ENCODE results near the gene CAGE1.

The CAGE1 gene

GRCh38 chr6:7292596-7293255 lies 96.8 kb downstream of the CAGE1 start:
- H3K27me3 ChIP-seq (ENCODE audit: control insufficient read depth, insufficient read depth, low read length): no peaks in the 10 kb centered on the region

DNA sequence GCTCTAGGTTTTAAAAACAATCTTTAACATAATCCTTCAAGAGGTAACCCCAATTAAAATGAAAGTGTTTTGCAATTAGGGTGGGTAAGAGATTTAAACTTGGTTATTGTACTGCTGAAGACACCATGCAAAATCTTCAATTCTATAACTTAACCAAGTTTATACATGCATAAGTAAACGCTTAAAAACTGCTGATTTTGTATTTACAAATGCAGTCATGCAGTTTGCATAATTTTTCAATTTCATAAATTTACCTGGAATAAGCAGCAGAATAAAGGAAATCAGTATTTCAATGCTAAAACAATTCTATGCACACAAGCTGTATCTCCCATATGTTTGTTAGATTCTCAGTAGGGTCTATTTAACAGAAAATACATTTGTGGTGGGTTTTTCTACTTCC lies 99.5 kb downstream of the CAGE1 start:
- no peak overlapping the region for H3K4me3 ChIP-seq (ENCODE audit: low read length)
- no peaks in the 10 kb centered on the region for H3K4me1 ChIP-seq (ENCODE audit: control insufficient read depth, insufficient read depth, low read length)
- H3K27me3 ChIP-seq (ENCODE audit: control insufficient read depth, insufficient read depth, low read length): no peaks in the 10 kb centered on the region
- DNase-seq (ENCODE audit: low read depth, low spot score): no peak
- no peak overlapping the region for H3K27ac ChIP-seq (ENCODE audit: low read length)
- peaks cover 7% of the 10 kb centered on the region; the same call in 1 of the 2 replicates for H3K36me3 ChIP-seq (ENCODE audit: control insufficient read depth, insufficient read depth, low read length)
- no CpG with 5 or more reads among the region's 1 CpG for WGBS (ENCODE audit: insufficient coverage, insufficient read length)
- H3K9me3 ChIP-seq (ENCODE audit: control insufficient read depth, insufficient read depth, low read length): no peaks in the 10 kb centered on the region

More at GRCh38 chr6:7292596-7293255, 96.8 kb downstream of the CAGE1 start:
- DNase-seq (ENCODE audit: low read depth, low spot score): no peak
- H3K27ac ChIP-seq (ENCODE audit: low read length): no peak overlapping the region
- no peaks in the 10 kb centered on the region for H3K9me3 ChIP-seq (ENCODE audit: control insufficient read depth, insufficient read depth, low read length)
- peaks cover 7% of the 10 kb centered on the region; the same call in 1 of the 2 replicates for H3K36me3 ChIP-seq (ENCODE audit: control insufficient read depth, insufficient read depth, low read length)
- WGBS (ENCODE audit: insufficient coverage, insufficient read length): no CpG with 5 or more reads among the region's 6 CpGs
- H3K4me1 ChIP-seq (ENCODE audit: control insufficient read depth, insufficient read depth, low read length): no peaks in the 10 kb centered on the region
- H3K4me3 ChIP-seq (ENCODE audit: low read length): no peak overlapping the region

DNA sequence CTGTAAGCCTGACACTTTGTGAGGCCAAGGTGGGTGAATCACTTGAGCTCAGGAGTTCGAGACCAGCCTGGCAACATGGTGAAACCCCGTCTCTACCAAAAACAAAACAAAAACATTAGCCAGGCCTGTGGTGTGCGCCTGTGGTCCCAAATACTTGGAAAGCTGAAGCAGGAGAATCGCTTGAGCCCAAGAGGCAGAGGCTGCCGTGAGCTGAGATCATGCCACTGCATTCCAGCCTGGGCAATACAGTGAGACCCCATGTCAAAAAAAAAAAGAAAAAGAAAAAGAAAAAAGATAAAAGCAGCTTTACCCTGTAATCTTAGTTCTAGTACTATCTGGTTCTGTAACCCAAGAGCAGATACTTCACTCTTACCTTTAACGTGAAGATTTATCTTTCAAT lies 104.1 kb downstream of the CAGE1 start:
- WGBS (ENCODE audit: insufficient coverage, insufficient read length): no CpG with 5 or more reads among the region's 6 CpGs
- H3K36me3 ChIP-seq (ENCODE audit: control insufficient read depth, insufficient read depth, low read length): peaks cover 3% of the 10 kb centered on the region; the same call in 1 of the 2 replicates

DNA sequence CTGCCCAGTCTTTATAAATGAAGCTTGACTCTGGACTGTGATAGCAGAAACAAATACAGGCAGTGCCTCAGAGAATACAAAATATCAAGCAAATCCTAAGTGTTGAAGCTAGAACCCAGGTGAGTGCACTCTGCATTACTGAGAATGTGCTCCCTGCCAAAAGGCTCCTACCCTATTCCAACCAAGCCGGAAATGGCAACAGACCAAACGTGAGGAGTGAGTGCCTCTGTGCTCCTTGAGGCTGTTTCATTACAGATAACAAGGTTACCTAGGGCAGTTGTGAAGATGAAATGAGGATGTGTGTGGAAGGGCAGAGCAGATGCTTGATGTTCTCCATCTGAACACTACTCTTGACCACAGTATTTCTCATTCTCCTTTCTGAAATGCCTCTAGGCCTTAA lies 105.9 kb downstream of the CAGE1 start:
- WGBS (ENCODE audit: insufficient coverage, insufficient read length): no CpG with 5 or more reads among the region's 2 CpGs
- H3K27me3 ChIP-seq (ENCODE audit: control insufficient read depth, insufficient read depth, low read length): no peaks in the 10 kb centered on the region
- no peak overlapping the region for H3K27ac ChIP-seq (ENCODE audit: low read length)
- H3K36me3 ChIP-seq (ENCODE audit: control insufficient read depth, insufficient read depth, low read length): no peaks in the 10 kb centered on the region; the same call in 1 of the 2 replicates
- no peaks in the 10 kb centered on the region for H3K4me1 ChIP-seq (ENCODE audit: control insufficient read depth, insufficient read depth, low read length)
- no peaks in the 10 kb centered on the region for H3K9me3 ChIP-seq (ENCODE audit: control insufficient read depth, insufficient read depth, low read length)
- H3K4me3 ChIP-seq (ENCODE audit: low read length): no peak overlapping the region
- DNase-seq (ENCODE audit: low read depth, low spot score): no peak

More for the DNA sequence above, 104.1 kb downstream of the CAGE1 start:
- H3K9me3 ChIP-seq (ENCODE audit: control insufficient read depth, insufficient read depth, low read length): no peaks in the 10 kb centered on the region
- no peak for DNase-seq (ENCODE audit: low read depth, low spot score)
- no peaks in the 10 kb centered on the region for H3K27me3 ChIP-seq (ENCODE audit: control insufficient read depth, insufficient read depth, low read length)
- H3K27ac ChIP-seq (ENCODE audit: low read length): no peak overlapping the region
- no peak overlapping the region for H3K4me3 ChIP-seq (ENCODE audit: low read length)
- no peaks in the 10 kb centered on the region for H3K4me1 ChIP-seq (ENCODE audit: control insufficient read depth, insufficient read depth, low read length)

GRCh38 chr6:7282097-7282906 lies 107.2 kb downstream of the CAGE1 start:
- no peaks in the 10 kb centered on the region for H3K9me3 ChIP-seq (ENCODE audit: control insufficient read depth, insufficient read depth, low read length)
- no peaks in the 10 kb centered on the region for H3K27me3 ChIP-seq (ENCODE audit: control insufficient read depth, insufficient read depth, low read length)
- DNase-seq (ENCODE audit: low read depth, low spot score): no peak
- H3K27ac ChIP-seq (ENCODE audit: low read length): no peak overlapping the region
- H3K4me1 ChIP-seq (ENCODE audit: control insufficient read depth, insufficient read depth, low read length): no peaks in the 10 kb centered on the region
- no peaks in the 10 kb centered on the region; the same call in 1 of the 2 replicates for H3K36me3 ChIP-seq (ENCODE audit: control insufficient read depth, insufficient read depth, low read length)
- H3K4me3 ChIP-seq (ENCODE audit: low read length): no peak overlapping the region
- no CpG with 5 or more reads among the region's 10 CpGs for WGBS (ENCODE audit: insufficient coverage, insufficient read length)
